ENCODE results near the gene NDUFS3.

GRCh38 chr11:47605921-47606320, 27.0 kb downstream of the NDUFS3 start:
- no peak for TF ChIP-seq CTCF (IDR thresholded peaks at IDR 0.05)
- TF ChIP-seq POLR2A (IDR thresholded peaks at IDR 0.05) = no peak
- TF ChIP-seq EP300 (IDR thresholded peaks at IDR 0.05) = no peak
